ENCODE measurements around the gene HEBP1.

Gene HEBP1, protein sequence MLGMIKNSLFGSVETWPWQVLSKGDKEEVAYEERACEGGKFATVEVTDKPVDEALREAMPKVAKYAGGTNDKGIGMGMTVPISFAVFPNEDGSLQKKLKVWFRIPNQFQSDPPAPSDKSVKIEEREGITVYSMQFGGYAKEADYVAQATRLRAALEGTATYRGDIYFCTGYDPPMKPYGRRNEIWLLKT

DNA sequence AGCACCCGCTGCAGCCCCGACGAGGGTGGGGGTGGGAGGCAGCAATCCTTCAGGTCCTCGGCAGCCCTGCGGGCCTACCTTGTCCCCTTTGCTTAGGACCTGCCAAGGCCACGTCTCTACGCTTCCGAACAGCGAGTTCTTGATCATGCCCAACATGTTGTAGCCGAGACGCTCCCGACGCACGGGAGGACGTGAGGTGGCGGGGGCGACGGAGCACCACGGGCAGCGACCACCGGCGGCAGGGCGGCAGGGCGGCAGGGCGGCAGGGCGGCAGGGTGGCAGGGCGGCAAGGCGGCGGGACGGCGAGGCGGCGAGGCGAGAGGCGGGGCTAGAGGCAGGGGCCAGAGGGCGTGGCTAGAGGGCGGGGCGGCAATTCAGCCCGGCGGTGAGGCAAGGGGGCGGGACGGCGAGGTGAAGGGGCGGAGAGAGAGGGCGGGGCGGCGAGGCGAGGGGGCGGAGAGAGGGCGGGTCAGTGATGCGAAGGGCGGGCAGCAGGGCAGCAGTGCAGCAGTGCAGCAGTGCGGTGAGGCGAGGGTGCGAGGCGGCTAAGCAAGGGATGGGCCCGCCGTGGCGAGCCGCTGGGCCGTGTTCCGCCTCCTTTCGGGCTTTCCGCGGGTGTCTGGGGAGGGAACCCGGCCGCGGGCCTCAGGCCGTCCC is at the start of gene HEBP1:
Gene HEBP1 (minus strand): TSS at position 307 of the 657 bp plus-strand sequence. CDS start 151 bp downstream, at position 156.
- no peaks in the 10 kb centered on the region for H3K4me1 ChIP-seq
- peak within 1 kb of the TSS; percentile 29 for H3K9ac ChIP-seq
- H3K4me3 ChIP-seq (ENCODE audit: low read depth, low read length), result peak within 1 kb of the TSS; percentile 93
- no peaks in the 10 kb centered on the region for H3K27me3 ChIP-seq (ENCODE audit: control insufficient read depth, insufficient read depth, low read length)
- H2AFZ ChIP-seq, result peak within 1 kb of the TSS; percentile 94
- no peaks in the 10 kb centered on the region for H3K9me3 ChIP-seq (ENCODE audit: control insufficient read depth, low read length)
- TF ChIP-seq, protein P1, sequence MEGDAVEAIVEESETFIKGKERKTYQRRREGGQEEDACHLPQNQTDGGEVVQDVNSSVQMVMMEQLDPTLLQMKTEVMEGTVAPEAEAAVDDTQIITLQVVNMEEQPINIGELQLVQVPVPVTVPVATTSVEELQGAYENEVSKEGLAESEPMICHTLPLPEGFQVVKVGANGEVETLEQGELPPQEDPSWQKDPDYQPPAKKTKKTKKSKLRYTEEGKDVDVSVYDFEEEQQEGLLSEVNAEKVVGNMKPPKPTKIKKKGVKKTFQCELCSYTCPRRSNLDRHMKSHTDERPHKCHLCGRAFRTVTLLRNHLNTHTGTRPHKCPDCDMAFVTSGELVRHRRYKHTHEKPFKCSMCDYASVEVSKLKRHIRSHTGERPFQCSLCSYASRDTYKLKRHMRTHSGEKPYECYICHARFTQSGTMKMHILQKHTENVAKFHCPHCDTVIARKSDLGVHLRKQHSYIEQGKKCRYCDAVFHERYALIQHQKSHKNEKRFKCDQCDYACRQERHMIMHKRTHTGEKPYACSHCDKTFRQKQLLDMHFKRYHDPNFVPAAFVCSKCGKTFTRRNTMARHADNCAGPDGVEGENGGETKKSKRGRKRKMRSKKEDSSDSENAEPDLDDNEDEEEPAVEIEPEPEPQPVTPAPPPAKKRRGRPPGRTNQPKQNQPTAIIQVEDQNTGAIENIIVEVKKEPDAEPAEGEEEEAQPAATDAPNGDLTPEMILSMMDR (IDR thresholded peaks at IDR 0.05), result no peak
- H3K36me3 ChIP-seq (ENCODE audit: control insufficient read depth, insufficient read depth, low read length), result no peaks in the 10 kb centered on the region
- peaks cover 2% of the 10 kb centered on the region for H3K79me2 ChIP-seq
- H3K27ac ChIP-seq, result peak within 1 kb of the TSS; percentile 83
- peak within 1 kb of the TSS; percentile 89 for H3K4me2 ChIP-seq (ENCODE audit: low read length)

DNA sequence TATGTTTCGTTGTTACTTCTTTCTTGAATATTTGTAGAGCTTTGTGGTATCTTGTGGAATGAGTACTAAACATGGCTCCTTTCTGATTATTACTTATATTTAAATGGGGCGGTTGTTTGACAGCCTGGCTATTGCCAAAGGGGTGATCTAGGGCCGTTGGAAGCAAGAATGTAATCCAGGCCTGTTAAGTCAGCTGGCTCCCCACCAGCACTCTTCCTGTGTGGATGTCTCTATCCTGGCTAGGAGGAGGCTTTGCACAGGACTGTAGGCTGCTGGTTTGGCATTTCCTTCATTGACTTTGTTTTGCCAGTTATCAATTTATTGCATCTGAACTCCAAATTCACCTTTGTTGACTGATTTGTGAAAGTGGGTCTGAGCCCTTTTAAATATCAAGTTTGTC is 49.8 kb upstream of the HEBP1 start:
- H3K27me3 ChIP-seq (ENCODE audit: control insufficient read depth, insufficient read depth, low read length), result no peaks in the 10 kb centered on the region
- no peak overlapping the region for H3K27ac ChIP-seq
- H3K4me3 ChIP-seq (ENCODE audit: low read depth, low read length), result no peak overlapping the region

DNA sequence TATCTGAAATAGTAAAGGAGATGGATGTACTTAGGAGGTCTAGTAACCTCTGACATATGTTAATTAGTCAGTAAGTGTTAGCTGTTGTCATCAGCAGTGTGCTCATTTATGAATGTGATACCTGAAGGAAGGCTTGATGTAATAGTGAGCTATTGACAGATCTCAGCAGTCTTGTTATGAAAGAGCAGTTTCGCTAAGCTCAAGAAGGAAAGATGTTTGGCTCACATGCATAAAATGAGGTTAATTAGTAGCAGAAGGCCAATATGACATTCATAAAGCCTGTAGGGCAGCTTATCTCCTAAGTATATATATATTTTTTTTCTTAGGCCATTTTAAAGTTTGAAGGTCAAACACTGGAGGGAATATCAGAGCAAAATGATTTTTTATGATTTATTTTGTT is 46.9 kb upstream of the HEBP1 start:
- TF ChIP-seq, protein P1 (IDR thresholded peaks at IDR 0.05), result no peak
- no peak overlapping the region for H3K9ac ChIP-seq
- H3K36me3 ChIP-seq (ENCODE audit: control insufficient read depth, insufficient read depth, low read length), result no peaks in the 10 kb centered on the region
- peaks cover 5% of the 10 kb centered on the region for H3K79me2 ChIP-seq
- no peaks in the 10 kb centered on the region for H3K9me3 ChIP-seq (ENCODE audit: control insufficient read depth, low read length)
- no peaks in the 10 kb centered on the region for H3K27me3 ChIP-seq (ENCODE audit: control insufficient read depth, insufficient read depth, low read length)
- H3K4me1 ChIP-seq, result no peaks in the 10 kb centered on the region
- H3K4me2 ChIP-seq (ENCODE audit: low read length), result no peak overlapping the region
- no peak overlapping the region for H2AFZ ChIP-seq
- no peak overlapping the region for H3K4me3 ChIP-seq (ENCODE audit: low read depth, low read length)
- H3K27ac ChIP-seq, result no peak overlapping the region

More for the DNA sequence above, 49.8 kb upstream of the HEBP1 start:
- no peaks in the 10 kb centered on the region for H3K9me3 ChIP-seq (ENCODE audit: control insufficient read depth, low read length)
- H3K4me1 ChIP-seq, result no peaks in the 10 kb centered on the region
- H3K4me2 ChIP-seq (ENCODE audit: low read length), result no peak overlapping the region
- H3K9ac ChIP-seq, result no peak overlapping the region
- no peaks in the 10 kb centered on the region for H3K36me3 ChIP-seq (ENCODE audit: control insufficient read depth, insufficient read depth, low read length)
- TF ChIP-seq, protein P1 (IDR thresholded peaks at IDR 0.05), result no peak
- peaks cover 3% of the 10 kb centered on the region for H3K79me2 ChIP-seq
- H2AFZ ChIP-seq, result no peak overlapping the region

DNA sequence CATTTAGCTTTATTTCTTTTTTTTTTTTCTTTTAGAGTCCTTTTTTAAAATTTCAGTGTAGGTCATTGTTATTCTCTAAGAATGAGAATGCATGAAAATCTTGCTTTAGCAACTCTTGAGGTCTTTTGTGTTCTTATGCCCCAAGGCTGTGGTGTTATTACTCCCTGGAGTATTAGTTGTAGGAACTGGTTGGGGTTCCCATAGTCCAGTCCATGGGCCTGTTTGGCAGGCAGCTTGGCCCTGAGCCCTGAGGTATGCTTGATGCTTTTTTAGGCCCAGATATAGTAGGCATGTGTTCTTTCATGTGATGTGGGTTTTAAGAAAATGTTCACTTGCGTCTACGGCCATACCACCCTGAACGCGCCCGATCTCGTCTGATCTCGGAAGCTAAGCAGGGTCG is 45.8 kb upstream of the HEBP1 start:
- Histone ChIP-seq H3K4me2 (ENCODE audit: low read length) (no peak overlapping the region), H3K27me3 (ENCODE audit: control insufficient read depth, insufficient read depth, low read length) (no peaks in the 10 kb centered on the region), H3K27ac (no peak overlapping the region), H3K4me3 (ENCODE audit: low read depth, low read length) (no peak overlapping the region), H3K36me3 (ENCODE audit: control insufficient read depth, insufficient read depth, low read length) (no peaks in the 10 kb centered on the region), H3K9ac (no peak overlapping the region), H3K79me2 (peaks cover 5% of the 10 kb centered on the region), H3K4me1 (no peaks in the 10 kb centered on the region), H3K9me3 (ENCODE audit: control insufficient read depth, low read length) (no peaks in the 10 kb centered on the region), H2AFZ (no peak overlapping the region)
- TF ChIP-seq, protein P1 (IDR thresholded peaks at IDR 0.05), result no peak

Data from parathyroid adenoma (tissue), 2 donors.